EH (cell line): ENCODE measurements around the gene SLC2A3.
A peak's percentile ranks its signal among the peaks of the same experiment; 100 is the strongest.
"Not testable (repeated sequence)": the region's sequence is repeated elsewhere in the genome, so short reads cannot be mapped to it uniquely, and the experiment has no call there.

Source experiments
- DNase-seq: peaks from one replicate; pipeline ENCODE4 v3.0.0-alpha.2; 2015; ENCODE audit warnings: low read depth

Gene SLC2A3

DNA sequence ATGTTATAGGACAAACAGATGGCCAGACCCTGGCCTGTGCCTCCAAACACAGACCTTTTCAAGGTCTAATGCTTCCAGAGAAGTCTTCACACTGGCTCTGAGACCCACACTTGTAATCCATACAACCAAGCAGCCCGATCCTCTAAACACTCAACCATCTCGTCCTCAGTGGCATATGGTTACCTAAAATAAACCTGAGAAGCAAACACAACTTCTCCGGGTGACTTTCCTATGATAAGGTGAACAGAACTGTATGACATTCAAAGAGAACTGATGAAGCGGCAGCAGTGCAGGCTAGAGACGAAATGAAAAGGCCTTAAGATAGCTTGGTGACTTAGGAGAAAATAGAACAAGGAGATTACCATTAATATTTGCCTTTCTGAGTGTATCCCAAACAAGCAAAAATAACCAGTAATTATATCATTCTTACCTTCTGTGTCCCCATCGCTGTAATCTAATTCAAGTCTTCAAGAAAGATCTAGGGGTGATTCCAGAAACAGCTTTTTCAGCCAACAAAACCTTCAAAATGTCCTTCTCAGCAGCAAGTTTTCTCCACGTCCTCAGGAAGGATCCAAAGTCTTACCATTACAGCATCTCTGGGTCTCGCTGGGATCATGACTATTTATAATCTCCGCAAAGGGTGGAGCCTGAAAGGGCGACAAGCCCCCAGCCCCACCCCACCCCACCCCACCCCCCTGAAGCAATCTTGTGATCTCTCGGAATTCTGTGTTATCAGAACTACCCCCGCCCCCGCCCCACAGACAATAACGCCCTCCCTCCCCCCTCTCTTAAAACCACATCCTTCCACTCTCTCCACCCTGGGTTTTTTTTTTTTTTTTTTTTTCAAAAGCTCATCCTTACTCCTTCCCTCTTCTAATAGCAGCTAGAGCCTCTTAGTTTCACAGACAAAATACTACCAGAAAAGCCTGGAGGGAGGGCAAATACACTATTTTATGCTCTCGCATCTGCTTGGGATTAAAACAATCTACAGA, at the start of gene SLC2A3:
Gene SLC2A3 (minus strand): TSS at position 598 of the 992 bp plus-strand sequence. CDS start 153 bp downstream, at position 445.
- peak; percentile 95 for DNase-seq

DNA sequence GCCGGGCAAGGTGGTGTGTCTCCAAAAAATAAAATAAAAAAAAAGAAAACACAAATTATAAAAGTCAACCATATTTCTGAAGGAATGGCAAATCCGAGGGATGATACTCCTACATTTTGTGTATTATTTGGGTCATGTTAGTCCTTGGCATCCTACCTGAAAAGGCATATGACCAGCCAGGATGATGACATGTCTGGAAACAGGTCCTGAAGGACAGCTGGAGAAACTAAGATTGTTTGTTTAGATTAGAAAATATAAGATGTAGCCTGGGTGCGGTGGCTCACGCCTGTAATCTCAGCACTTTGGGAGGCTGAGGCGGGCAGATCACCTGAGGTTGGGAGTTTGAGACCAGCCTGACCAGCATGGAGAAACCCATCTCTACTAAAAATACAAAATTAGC, 48.9 kb upstream of the SLC2A3 start:
- no peak for DNase-seq

DNA sequence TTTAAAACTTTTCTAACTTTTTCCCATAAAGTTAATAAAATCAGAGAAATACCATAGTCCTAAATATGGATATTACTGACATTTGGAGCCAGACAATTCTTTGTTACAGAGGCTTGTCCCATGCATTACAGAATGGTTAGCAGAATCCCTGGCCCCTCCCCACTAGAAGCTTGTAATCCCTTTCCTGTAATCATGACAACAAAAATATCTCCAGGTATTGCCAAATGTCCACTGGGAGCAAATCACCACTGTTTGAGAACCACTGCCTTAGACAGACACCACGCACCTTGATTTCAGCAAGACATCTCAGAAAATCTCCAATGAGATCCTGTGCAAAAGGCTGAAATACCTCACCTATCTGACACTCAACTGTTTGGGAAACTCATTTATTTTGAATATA, 47.5 kb upstream of the SLC2A3 start:
- DNase-seq, result not testable (repeated sequence)

DNA sequence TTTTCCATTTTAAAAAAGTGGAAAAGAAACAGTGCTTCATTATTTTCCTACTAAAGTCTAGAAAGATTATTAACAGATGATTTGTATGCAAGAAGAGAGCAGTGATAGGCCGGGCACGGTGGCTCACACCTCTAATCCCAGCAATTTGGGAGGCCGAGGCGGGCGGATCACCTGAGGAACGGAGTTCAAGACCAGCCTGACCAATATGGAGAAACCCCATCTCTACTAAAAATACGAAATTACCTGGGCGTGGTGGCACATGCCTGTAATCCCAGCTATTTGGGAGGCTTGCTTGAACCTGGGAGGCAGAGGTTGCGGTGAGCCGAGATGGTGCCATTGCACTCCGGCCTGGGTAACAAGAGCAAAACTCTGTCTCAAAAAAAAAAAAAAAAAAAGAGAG, 47.0 kb upstream of the SLC2A3 start:
- not testable (repeated sequence) for DNase-seq

DNA sequence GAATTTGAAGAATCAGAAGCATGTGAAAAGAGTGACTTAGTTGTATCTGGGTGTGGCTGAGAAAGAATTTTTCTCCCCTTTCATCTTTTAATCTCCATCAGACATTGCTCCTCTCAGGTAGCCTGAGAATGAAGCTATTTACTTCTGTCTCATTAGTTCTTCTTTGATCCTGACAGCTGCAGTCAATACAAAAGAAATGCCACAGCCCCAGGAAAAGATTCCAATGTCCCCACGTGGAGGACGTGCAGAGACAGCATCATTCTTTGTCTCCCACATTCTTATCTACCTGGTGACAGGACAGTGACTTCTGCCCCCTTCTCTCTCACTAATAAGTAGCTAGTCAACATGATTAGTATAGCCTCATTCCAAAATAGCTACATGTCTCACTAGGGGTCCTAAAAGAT, 46.3 kb upstream of the SLC2A3 start:
- not testable (repeated sequence) for DNase-seq

DNA sequence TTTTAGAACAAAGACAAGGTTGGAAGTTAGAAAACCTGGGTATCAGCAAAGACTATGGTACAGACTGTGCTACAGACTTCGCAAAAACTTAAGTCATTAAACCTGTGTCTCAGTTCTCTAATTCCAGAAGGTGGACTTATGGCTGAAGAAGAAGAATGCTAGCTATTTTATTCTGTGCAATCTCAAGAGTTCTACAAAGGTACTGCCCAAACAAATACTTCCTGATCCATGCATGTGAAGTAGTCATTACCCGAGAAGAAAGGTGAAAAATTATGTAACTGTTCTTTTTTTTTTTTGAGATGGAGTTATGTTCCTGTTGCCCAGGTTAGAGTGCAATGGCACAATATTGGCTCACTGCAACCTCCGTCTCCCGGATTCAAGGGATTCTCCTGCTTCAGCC, 45.5 kb upstream of the SLC2A3 start:
- DNase-seq, result no peak

DNA sequence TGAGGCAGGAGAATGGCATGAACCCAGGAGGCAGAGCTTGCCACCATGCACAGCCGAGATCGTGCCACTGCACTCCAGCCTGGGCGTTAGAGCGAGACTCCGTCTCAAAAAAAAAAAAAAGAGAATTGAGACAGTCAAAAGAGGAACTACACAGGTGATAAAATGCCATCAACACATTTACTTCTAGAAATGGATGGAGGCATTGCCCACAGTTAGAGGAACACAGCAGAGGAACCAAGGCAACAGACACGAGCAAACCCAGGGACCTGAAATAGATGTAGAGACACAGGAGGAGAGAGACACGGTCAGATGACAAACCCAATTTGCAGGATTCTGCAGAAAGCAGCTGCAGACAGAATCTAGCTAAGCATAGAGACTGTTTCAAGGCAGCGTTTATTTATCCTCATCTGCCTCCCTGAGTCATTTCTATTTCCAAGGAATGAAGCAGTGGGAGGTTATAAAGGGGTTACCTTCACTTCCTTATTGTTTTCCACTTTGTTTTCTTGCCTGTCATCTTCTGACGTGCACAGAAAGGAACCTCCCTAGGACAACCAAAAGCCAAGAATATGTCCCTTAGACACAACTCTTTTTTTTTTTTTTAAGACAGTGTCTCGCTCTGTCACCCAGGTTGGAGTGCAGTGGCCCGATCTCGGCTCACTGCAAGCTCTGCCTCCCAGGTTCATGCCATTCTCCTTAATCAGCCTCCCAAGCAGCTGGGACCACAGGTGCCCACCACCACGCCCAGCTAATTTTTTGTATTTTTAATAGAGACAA, 41.6 kb upstream of the SLC2A3 start:
- not testable (repeated sequence) for DNase-seq

DNA sequence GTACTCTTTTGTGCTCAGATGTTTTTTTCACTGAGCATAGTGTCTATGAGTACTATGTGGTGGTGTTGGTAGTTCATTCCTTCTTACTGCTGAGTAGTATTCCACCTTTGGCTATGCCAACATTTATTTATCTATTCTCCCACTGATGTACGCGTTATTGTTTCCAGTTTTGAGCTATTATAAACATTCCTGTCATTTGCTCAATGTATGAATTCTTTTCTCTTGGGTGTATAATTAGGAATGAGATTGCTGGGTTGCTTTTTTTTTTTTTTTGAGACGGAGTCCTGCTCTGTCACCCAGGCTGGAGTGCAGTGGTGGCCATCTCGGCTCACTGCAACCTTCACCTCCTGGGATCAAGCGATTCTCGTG, 37.5 kb upstream of the SLC2A3 start:
- DNase-seq, result peak; percentile 18

DNA sequence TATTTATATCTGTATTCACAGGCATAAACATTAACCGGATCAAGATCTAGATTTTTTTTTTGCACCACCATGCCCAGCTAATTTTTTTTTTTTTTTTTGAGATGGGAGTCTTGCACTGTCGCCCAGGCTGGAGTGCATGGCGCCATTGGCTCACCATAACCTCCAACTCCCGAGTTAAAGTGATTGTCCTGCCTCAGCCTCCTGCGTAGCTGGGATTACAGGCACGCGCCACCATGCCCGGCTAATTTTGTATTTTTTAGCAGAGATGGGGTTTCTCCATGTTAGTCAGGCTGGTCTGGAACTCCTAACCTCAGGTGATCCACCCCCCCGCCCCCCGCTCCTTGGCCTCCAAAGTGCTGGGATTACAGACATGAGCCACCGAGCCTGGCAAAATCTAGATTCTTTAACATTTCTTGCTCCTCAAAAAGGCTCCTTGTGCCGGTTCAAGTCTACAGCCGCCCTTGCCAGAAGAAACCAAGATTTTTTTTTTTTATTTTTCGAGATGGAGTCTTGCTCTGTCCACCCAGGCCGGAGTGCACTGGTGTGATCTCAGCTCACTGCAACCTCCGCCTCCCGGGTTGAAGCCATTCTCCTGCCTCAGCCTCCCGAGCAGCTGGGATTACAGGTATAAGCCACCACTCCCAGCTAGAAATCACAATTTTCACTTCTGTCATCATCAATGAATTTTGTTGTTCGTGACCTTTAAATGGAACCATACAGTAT, 36.9 kb upstream of the SLC2A3 start:
- no peak for DNase-seq

DNA sequence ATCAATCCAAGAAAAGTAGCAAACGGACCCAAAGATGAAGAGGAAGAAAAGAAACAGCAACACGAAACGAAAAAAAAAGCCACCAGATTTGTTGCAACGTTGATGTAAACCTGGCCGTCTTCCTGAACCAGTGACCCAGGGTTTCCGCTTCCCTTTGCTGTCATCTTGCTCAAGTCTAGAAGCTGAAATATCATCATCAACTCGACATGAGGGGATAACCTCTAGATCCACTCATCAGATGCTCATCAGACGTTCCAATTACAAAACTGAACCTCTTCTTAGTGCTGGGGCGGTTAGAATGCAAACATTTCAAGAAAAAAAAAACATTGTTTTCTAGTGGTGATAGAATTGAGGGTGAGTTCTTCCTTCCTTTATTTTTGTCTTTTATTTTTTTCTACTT, 36.3 kb upstream of the SLC2A3 start:
- not testable (repeated sequence) for DNase-seq

DNA sequence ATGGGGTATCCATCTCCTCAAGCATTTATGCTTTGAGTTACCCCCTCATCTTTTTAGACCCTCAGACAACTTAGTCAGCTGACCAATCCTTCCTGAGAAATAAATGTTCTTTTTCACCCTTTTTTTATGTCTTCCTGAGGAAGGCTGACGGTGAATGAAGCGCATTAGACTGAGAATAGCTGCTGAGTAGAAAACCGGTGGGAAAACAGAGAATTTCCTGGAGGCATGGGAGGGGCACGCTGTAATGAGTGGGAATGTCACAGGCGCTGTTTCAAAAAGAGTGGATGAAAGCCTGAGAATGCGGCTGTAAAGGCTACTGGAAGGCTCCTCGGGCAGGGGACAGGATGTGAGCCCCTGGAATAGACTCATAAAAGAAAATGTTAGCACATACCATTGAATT, 35.8 kb upstream of the SLC2A3 start:
- DNase-seq, result peak; percentile 42

DNA sequence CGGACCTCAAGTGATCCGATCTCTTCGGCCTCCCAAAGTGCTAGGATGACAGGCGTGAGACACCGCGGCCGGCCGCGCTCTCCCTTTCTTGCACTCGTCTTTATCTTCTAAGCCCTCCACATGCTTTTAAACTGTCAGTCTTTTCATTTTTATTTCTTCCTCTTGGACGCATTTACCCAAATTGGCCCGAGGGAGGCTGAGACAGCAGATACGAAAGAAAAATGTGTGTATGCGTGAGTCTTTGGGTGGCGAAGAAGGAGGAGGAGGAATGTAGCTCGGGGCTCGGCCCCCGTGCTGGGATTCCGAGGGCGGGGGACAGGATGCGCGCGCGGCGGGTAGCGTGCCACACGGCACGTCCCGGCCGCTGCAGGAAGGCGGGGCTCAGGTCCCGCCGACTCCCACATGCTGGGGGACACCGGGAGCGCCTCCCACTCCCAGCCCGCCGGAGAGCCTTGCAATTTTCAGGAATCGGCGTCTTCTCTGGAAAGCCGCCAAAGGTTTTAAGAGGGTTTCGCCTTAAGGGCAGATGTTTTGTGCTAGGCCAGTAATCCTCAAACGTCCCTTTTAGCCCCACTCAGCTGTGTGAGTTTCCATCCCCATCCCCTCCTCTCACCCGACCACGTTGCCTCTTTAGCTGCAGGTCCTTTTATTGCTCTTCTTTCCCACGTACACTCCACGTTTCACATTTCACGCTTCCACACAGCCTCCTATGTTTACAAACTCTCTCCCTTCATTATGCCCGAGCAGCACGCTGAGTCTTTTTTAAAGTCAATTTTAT, 34.7 kb upstream of the SLC2A3 start:
- DNase-seq, result peak; percentile 99

DNA sequence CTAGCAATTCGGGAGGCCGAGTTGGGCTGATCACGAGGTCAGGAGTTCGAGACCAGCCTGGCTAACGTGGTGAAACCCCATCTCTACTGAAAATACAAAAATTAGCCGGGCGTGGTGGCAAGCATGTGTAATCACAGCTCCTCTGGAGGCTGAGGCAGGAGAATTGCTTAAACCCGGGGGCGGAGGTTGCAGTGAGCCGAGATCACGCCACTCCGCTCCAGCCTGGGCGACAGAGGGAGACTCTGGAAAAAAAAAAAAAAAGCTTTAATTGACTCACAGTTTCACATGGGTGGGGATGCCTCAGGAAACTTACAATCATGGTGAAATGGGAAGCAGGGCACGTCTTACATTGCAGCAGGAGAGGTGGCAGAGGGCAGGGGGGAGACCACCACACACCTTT, 30.6 kb upstream of the SLC2A3 start:
- no peak for DNase-seq

DNA sequence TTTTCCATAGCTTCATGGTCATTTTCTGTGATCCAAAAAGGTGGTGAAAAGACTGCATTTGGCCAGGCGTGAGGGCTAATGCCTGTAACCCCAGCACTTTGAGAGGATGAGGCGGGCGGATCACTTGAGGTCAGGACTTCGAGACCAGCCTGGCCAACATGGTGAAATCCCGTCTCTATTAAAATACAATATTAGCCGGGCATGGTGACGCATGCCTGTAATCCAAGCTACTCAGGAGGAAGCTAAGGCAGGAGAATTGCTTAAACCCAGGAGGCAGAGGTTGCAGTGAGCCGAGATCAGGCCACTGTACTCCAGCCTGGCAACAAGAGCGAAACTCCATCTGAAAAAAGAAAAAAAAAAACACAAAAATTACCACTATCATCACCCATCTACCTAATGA, 28.7 kb upstream of the SLC2A3 start:
- not testable (repeated sequence) for DNase-seq

DNA sequence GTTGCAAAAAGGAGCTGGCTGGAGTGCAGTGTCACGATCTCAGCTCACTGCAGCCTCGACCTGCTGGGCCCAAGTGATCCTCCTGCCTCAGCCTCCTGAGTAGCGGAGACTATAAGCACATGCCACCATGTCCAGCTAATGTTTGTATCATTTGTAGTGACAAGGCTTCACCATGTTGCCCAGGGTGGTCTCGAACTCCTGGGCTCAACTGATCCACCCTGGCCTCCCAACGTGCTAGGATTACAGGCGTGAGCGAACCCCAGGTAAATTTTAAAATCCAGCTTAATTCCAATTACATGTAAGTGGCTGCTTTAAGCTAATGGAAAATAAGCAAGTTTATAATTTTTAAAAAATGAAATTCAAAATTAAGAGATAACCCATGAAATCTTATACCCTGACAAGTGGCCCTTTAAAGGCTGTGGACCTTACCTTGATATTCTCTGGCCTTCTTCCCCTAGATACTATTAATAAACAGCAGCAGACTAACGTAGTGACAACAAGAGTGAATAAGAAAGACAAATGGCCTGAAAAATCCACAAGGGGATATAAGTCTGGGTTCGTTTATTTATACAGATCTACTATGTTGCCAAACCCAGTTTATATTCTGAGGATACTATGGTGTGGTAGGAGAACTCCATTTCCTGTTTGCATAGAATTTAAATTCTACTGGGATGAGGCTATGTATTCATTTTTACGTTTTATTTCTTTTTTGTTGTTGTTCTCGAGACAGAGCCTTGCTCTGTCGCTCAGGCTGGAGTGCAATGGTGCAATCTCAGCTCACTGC, 25.6 kb upstream of the SLC2A3 start:
- DNase-seq, result peak; percentile 46

DNA sequence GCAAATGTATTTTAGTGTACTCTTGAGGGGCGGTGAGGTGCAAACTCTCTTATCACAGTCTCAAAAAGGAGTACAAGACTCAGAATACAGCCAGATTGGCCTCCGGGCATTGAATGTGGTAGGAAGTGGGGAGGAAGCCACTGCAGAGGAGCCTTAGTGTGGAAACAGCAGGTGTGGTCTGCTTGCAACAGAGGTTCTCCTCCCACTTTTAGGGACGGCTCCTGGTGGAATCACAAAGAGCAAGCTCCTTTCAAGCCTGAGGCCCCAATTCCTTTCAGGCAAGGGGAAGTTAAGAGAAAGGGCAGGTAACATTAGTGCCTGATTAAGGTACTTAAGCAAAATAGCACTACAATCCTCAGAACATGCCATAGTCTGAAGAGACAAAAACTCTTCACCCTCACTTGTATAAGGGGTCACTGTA, 23.7 kb upstream of the SLC2A3 start:
- DNase-seq, result no peak

DNA sequence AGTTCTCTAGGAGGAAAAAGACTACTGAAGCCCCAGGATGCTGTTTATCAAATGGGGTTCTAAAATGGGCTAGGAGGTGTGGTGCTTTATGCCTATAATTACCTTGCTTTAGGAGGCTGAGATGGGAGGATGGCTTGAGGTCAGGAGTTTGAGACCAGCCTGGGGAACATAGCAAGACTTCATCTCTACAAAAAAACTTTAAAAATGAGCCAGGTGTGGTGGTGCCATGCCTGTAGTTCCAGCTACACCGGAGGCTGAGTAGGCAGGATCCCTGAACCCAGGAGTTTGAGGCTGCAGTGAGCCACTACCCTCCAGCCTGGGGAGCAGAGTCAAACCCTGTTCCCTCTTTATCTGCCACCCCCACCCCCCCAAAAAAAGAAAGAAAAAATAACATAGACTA, 23.3 kb upstream of the SLC2A3 start:
- no peak for DNase-seq

DNA sequence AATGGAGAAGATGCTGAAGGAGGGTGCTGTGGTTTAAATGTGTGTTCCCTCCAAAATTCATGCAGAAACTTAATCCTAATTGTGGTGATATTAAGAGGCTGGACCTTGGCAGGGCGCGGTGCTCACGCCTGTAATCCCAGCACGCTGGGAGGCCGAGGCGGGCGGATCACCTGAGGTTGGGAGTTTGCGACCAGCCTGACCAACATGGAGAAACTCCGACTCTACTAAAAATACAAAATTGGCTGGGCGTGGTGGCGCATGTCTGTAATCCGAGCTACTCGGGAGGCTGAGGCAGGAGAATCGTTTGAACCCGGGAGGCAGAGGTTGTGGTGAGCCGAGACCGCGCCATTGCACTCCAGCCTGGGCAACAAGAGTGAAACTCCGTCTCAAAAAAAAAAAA, 18.9 kb upstream of the SLC2A3 start:
- DNase-seq, result not testable (repeated sequence)

DNA sequence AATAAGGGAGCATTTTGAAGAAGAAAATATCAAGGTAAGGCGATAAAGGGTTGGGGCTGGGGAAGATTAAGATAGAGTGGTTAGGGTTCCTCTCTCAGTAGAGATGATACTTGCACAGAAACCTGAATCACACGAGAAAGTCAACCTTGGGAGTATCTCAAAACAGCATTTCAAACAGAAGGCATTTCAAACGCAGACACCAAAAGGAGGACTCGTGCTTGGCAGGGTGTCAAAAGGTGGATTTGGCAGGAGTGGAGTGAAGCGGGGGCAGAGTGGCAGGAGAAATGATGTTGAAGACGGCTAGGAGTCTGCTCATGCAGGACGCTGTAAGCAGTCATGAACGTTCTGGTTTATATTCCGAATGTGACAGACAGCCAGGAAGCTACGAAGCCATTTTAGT, 18.4 kb upstream of the SLC2A3 start:
- DNase-seq, result not testable (repeated sequence)

DNA sequence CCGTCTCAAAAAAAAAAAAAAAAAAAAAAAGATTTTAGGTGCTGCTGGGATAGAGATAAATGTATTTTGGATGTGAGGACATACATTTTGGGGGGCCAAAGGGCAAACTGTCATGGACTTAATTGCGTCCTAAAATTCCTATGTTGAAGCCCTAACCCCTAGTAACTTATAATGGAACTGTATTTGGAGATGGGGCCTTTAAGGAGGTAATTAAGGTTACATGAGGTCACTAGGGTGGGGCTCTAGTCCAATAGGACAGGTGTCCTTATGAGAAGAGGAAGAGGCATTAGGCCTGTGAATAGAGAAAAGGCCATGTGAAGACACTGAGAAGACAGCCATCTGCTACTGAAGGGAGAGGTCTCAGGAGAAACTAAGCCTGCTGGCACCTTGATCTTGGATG, 17.9 kb upstream of the SLC2A3 start:
- not testable (repeated sequence) for DNase-seq

DNA sequence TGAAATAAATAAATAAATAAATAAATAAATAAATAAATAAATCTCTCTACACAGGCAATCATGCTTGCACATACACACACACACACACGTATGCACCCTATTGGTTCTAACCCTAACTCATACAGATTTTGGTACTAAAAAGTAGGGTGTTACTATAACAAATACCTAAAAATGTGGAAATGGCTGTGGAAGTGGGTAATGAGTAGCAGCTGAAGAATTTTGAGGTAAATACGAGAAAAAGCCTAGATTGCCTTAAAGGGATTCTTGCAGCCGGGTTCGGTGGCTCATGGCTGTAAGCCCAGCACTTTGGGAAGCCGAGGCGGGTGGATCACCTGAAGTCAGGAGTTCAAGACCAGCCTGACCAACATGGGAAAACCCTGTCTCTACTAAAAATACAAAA, 15.7 kb upstream of the SLC2A3 start:
- peak; percentile 39 for DNase-seq
